GM12878 (cell line): ENCODE measurements around the gene LRP8. TPM values are rescaled to one million over a fixed set of nuclear protein-coding genes. Genes with fewer than 3 reads are reported as not detected.

Source experiments
- BCL11A ChIP-seq: IDR thresholded peaks from 2 replicates; pipeline ENCODE4 v1.6.1; 2011; ENCODE audit warnings: low read depth, low read length
- BMI1 ChIP-seq: fragments of 450-650 bp; IDR thresholded peaks from 2 replicates; pipeline ENCODE4 v1.6.1; 2016; ENCODE audit warnings: mild to moderate bottlenecking, moderate library complexity, borderline replicate concordance
- EZH2 ChIP-seq: IDR thresholded peaks from 2 replicates; pipeline ENCODE4 v1.6.1; 2012; ENCODE audit warnings: low read depth, mild to moderate bottlenecking, control low read depth, inconsistent platforms, low read length, borderline replicate concordance; ENCODE audit not compliant: control insufficient read depth
- FOXK2 ChIP-seq: fragments of 450-650 bp; IDR thresholded peaks from 2 replicates; pipeline ENCODE4 v1.6.1; 2017; ENCODE audit warnings: mild to moderate bottlenecking, moderate library complexity
- HDAC6 ChIP-seq: fragments of 200-600 bp; sonication (generic); IDR thresholded peaks from one replicate; pipeline ENCODE4 v1.8.0; 2017; ENCODE audit warnings: antibody characterized with exemption; ENCODE audit not compliant: unreplicated experiment
- MYC ChIP-seq: IDR thresholded peaks from 2 replicates; pipeline ENCODE4 v1.6.1; 2011; ENCODE audit warnings: mild to moderate bottlenecking, low read length, moderate library complexity, inconsistent platforms; ENCODE audit not compliant: insufficient read depth, insufficient replicate concordance, insufficient read length, severe bottlenecking
- RAD51 ChIP-seq: fragments of 450-650 bp; IDR thresholded peaks from 2 replicates; pipeline ENCODE4 v1.6.1; 2016; ENCODE audit warnings: moderate library complexity, mild to moderate bottlenecking, inconsistent platforms
- SP1 ChIP-seq: IDR thresholded peaks from one replicate; pipeline ENCODE4 v1.6.1; 2011; ENCODE audit warnings: low read depth, low read length
- SUPT20H ChIP-seq: IDR thresholded peaks from 2 replicates; pipeline ENCODE4 v1.6.1; 2011; ENCODE audit warnings: low read depth, mild to moderate bottlenecking, low read length, moderate library complexity, borderline replicate concordance; ENCODE audit not compliant: control insufficient read depth
- SUZ12 ChIP-seq: fragments of 200-600 bp; sonication (generic); IDR thresholded peaks from one replicate; pipeline ENCODE4 v1.6.1; 2018; ENCODE audit warnings: antibody characterized with exemption, mild to moderate bottlenecking; ENCODE audit not compliant: unreplicated experiment
- ZNF217 ChIP-seq: fragments of 450-650 bp; IDR thresholded peaks from 2 replicates; pipeline ENCODE4 v1.6.1; 2017; ENCODE audit warnings: antibody characterized with exemption, mild to moderate bottlenecking
- polyA plus RNA-seq, 11 experiments: library from polyadenylated mRNA; depleted of rRNA in 4 of 11; unstranded in 6 of 11; stranded (reverse) in 5 of 11; fragments of >200 nt; fragmentation: Nextera tagmentation in 4 of 11; fragmentation: Illumina TruSeq in 1 of 11; extraction: Ambion mirVana in 4 of 11; extraction: Trizol in 1 of 11; gene quantifications; 1 replicate in 1 of 11; 2 replicates in 10 of 11; pipeline versions ENCODE4 v1.2.1 to v1.2.3, GENCODE V29; 2011 to 2016; ENCODE audit warnings: inconsistent platforms in 2 of 11, missing spikeins in 2 of 11, low read depth in 1 of 11
- total RNA-seq, 4 experiments: library from RNA; depleted of rRNA in 3 of 4; stranded (reverse); fragments of >200 nt in 3 of 4; fragmentation: Illumina TruSeq in 1 of 4; extraction: Trizol in 1 of 4; gene quantifications; 2 replicates each; pipeline versions ENCODE4 v1.2.1 to v1.2.3, GENCODE V29; 2013 to 2021
- TF ChIP-seq, protein P1 (sequence below): IDR thresholded peaks from 2 replicates; pipeline ENCODE4 v1.6.1; 2012; ENCODE audit warnings: mild to moderate bottlenecking, low read depth, low read length
- TF ChIP-seq, protein P2 (sequence below): fragments of 450-650 bp; IDR thresholded peaks from 2 replicates; pipeline ENCODE4 v1.6.1; 2018; ENCODE audit warnings: borderline replicate concordance, mild to moderate bottlenecking; ENCODE audit not compliant: partially characterized antibody
- TF ChIP-seq, protein P3 (sequence below): fragments of 450-650 bp; IDR thresholded peaks from 2 replicates; pipeline ENCODE4 v1.6.1; 2016; ENCODE audit warnings: mild to moderate bottlenecking, moderate library complexity, borderline replicate concordance
- TF ChIP-seq, protein P4 (sequence below): fragments of 150-350 bp; IDR thresholded peaks from 2 replicates; pipeline ENCODE4 v1.6.1; 2014; ENCODE audit warnings: mild to moderate bottlenecking, low read depth, low read length
- TF ChIP-seq, protein P5 (sequence below): IDR thresholded peaks from 2 replicates; pipeline ENCODE4 v1.6.1; 2011; ENCODE audit warnings: borderline replicate concordance, low read depth, mild to moderate bottlenecking, moderate library complexity, low read length; ENCODE audit not compliant: insufficient read depth, poor library complexity, severe bottlenecking

LRP8 gene
- total and polyA plus RNA-seq, 10 of the 15 experiments (the other 5 are each of a cell fraction or from before 2014, with no cell fraction given): 2.8 to 40.5 (median 22.3) TPM

DNA sequence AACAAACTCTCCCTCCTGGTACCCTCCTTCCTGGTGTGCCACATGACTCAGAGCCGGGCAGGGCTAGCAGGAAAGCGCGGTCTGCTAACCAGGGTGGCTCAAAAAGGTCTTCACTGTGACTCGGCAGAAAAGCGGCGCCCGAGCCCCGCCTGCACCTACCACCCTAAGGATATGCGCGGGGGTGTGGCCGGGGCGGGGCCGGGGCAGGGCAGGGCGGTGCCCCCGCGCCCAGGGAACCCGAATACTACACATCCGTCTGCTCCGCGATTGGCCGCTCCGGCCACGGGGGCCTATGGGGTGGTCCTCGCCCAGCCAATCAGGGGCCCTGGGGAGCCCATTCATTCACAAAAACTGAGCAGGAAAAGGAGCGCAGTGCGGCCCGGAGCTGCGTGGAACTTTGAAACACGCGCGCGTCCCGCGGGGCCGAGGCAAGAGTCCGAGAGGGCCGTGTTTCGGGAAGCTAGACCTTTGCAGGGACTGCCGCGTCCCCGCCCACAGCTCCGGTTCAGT, 1.7 kb downstream of the LRP8 start (continued):
- TF ChIP-seq, protein P1, sequence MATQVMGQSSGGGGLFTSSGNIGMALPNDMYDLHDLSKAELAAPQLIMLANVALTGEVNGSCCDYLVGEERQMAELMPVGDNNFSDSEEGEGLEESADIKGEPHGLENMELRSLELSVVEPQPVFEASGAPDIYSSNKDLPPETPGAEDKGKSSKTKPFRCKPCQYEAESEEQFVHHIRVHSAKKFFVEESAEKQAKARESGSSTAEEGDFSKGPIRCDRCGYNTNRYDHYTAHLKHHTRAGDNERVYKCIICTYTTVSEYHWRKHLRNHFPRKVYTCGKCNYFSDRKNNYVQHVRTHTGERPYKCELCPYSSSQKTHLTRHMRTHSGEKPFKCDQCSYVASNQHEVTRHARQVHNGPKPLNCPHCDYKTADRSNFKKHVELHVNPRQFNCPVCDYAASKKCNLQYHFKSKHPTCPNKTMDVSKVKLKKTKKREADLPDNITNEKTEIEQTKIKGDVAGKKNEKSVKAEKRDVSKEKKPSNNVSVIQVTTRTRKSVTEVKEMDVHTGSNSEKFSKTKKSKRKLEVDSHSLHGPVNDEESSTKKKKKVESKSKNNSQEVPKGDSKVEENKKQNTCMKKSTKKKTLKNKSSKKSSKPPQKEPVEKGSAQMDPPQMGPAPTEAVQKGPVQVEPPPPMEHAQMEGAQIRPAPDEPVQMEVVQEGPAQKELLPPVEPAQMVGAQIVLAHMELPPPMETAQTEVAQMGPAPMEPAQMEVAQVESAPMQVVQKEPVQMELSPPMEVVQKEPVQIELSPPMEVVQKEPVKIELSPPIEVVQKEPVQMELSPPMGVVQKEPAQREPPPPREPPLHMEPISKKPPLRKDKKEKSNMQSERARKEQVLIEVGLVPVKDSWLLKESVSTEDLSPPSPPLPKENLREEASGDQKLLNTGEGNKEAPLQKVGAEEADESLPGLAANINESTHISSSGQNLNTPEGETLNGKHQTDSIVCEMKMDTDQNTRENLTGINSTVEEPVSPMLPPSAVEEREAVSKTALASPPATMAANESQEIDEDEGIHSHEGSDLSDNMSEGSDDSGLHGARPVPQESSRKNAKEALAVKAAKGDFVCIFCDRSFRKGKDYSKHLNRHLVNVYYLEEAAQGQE: no peak
- no peak for TF ChIP-seq HDAC6
- TF ChIP-seq SUZ12: no peak
- no peak for TF ChIP-seq FOXK2
- peak; percentile 78 for TF ChIP-seq RAD51
- TF ChIP-seq ZNF217: no peak
- TF ChIP-seq, protein P2, sequence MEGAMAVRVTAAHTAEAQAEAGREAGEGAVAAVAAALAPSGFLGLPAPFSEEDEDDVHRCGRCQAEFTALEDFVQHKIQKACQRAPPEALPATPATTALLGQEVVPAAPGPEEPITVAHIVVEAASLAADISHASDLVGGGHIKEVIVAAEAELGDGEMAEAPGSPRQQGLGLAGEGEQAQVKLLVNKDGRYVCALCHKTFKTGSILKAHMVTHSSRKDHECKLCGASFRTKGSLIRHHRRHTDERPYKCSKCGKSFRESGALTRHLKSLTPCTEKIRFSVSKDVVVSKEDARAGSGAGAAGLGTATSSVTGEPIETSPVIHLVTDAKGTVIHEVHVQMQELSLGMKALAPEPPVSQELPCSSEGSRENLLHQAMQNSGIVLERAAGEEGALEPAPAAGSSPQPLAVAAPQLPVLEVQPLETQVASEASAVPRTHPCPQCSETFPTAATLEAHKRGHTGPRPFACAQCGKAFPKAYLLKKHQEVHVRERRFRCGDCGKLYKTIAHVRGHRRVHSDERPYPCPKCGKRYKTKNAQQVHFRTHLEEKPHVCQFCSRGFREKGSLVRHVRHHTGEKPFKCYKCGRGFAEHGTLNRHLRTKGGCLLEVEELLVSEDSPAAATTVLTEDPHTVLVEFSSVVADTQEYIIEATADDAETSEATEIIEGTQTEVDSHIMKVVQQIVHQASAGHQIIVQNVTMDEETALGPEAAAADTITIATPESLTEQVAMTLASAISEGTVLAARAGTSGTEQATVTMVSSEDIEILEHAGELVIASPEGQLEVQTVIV: no peak
- TF ChIP-seq, protein P3, sequence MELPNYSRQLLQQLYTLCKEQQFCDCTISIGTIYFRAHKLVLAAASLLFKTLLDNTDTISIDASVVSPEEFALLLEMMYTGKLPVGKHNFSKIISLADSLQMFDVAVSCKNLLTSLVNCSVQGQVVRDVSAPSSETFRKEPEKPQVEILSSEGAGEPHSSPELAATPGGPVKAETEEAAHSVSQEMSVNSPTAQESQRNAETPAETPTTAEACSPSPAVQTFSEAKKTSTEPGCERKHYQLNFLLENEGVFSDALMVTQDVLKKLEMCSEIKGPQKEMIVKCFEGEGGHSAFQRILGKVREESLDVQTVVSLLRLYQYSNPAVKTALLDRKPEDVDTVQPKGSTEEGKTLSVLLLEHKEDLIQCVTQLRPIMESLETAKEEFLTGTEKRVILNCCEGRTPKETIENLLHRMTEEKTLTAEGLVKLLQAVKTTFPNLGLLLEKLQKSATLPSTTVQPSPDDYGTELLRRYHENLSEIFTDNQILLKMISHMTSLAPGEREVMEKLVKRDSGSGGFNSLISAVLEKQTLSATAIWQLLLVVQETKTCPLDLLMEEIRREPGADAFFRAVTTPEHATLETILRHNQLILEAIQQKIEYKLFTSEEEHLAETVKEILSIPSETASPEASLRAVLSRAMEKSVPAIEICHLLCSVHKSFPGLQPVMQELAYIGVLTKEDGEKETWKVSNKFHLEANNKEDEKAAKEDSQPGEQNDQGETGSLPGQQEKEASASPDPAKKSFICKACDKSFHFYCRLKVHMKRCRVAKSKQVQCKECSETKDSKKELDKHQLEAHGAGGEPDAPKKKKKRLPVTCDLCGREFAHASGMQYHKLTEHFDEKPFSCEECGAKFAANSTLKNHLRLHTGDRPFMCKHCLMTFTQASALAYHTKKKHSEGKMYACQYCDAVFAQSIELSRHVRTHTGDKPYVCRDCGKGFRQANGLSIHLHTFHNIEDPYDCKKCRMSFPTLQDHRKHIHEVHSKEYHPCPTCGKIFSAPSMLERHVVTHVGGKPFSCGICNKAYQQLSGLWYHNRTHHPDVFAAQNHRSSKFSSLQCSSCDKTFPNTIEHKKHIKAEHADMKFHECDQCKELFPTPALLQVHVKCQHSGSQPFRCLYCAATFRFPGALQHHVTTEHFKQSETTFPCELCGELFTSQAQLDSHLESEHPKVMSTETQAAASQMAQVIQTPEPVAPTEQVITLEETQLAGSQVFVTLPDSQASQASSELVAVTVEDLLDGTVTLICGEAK: no peak
- TF ChIP-seq SP1: peak; percentile 82
- TF ChIP-seq MYC: no peak
- no peak for TF ChIP-seq BCL11A
- TF ChIP-seq SUPT20H: no peak
- TF ChIP-seq, protein P4, sequence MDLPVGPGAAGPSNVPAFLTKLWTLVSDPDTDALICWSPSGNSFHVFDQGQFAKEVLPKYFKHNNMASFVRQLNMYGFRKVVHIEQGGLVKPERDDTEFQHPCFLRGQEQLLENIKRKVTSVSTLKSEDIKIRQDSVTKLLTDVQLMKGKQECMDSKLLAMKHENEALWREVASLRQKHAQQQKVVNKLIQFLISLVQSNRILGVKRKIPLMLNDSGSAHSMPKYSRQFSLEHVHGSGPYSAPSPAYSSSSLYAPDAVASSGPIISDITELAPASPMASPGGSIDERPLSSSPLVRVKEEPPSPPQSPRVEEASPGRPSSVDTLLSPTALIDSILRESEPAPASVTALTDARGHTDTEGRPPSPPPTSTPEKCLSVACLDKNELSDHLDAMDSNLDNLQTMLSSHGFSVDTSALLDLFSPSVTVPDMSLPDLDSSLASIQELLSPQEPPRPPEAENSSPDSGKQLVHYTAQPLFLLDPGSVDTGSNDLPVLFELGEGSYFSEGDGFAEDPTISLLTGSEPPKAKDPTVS: no peak
- no peak for TF ChIP-seq BMI1
- TF ChIP-seq, protein P5, sequence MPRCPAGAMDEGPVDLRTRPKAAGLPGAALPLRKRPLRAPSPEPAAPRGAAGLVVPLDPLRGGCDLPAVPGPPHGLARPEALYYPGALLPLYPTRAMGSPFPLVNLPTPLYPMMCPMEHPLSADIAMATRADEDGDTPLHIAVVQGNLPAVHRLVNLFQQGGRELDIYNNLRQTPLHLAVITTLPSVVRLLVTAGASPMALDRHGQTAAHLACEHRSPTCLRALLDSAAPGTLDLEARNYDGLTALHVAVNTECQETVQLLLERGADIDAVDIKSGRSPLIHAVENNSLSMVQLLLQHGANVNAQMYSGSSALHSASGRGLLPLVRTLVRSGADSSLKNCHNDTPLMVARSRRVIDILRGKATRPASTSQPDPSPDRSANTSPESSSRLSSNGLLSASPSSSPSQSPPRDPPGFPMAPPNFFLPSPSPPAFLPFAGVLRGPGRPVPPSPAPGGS: no peak
- TF ChIP-seq EZH2: no peak
